Inferior parietal cortex (tissue), 1 donor: Measurements from ENCODE around the gene PSMC1.

Source experiments
- DNase-seq: peaks from one replicate; pipeline ENCODE4 v3.0.0-alpha.2; 2016; ENCODE audit errors: extremely low spot score

PSMC1 gene

DNA sequence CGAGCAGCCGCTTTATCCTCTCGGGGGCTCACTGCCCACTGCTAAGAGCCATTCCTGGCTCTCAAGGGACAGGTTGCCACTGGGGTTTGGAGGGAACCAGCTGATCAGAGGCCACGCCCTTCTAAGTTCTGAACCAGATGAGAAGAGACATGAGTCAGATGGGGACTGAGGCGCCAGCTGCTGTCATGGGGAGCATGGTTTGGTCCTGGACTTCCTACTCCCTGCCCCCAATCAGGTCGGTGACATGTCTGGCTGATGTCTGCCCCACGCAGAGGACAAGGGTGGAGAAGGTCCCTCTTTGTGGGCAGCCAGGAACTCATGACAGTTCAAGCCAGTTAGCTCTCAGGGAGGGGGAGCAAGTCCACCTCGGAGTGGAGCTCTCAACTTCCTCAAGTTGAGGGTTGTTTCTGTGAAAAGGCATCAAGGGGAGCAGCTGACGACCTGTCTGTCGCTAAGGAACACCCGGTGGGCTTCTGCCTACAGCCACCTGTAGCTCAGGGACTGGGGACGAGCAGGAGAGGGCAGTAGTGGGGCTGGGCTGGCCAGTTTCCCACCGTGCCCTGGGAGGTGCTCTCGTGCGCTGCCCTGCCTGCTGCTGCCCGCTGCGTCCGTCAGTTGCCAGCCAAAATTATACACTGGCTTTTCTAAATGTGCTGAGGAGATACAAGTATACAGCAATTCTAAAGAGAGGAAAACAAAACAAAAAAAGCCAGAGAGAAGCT is 20.5 kb downstream of the PSMC1 start:
- no peak for DNase-seq

DNA sequence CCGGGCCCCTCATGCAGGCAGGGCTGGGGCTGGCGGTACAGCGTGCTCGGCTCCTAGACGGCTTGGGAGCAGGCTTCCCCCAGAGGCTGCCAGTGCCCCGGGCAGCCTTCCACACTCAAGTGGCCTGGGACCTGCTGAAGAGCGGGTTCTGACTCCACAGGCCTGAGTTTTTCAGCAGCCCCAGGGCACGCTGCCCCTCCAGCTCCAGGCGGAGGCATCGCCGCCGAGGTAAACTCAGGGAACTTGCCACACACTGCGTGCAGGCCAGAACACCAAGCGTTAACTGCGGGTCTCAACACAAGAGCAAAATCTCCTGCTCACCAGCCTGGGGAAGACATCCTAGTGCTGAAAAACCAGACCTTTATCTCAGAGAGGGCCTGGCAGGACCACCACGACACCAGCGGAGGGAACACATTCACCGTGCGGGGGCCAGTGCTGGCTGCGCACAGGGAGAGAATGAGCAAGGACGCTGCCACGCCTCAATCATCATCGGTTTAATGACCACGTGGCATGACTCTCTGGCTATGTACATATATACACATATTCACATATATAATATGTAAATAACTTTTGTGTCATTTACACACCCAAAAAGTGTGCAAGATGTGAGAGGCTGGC is 21.3 kb downstream of the PSMC1 start:
- DNase-seq = no peak

DNA sequence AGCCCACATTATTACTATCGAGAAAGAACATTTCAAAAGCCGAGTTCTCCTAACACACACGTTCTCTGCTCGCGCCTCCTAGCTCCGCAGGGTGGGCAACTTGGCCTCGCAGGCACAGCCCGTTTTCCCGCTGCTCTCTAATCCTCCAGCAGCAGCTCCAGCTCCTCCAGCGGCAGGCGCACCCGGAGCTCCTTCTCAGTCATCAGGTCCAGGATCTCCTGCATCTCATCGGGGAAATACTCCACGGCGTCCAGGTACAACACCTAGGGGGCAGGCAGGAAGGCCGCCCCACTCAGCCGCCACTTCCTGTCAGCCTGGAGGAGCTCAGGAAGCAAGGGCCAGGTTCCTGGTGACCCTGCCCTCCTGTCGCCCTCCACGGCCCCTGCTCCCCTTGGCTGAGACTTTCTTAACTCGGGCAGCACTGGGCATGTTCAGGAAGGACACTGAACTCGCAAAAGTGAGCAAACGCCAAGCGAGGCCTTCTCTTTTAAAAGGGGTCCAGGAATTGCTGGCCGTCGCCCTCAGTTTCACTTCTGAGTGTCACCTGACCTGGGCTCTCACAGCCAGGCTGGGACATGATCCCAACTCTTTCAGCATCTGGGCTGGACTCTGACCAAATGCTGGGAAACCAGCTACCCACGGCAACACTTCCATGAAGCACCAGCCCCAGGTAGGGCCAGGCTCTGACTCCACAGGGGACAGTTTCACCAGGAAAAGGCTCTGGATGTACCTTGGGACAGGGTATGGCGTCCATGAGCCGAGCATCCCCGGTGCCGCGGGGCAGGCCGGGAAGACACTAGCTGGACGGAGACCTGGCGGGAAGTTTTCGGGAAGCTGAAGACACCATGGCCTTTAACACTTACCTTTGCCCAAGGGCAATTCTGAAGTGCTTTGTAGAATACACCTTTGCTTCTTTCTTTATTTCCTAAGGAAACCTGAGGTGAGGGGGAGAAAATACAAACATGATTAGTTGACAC is 22.1 kb downstream of the PSMC1 start:
- DNase-seq = no peak

DNA sequence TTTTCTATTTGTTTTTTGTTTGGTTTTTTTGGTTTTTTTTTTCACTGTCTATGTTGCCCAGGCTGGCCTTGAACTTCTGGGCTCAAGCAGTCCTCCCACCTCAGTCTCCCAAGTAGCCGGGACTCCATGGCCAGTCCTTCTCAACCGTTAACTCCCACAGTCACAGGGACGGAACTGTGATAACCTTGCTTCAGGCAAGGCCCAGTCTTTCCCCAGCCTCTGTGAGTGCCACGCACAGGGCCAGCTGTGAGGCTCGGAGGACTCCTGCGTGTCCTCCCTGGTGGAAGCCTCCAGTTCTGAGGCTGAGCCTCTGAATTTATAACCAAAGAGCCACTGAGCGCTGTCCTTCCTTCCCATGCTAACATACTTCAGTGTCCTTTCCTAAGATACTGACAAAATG is 23.7 kb downstream of the PSMC1 start:
- DNase-seq = no peak

DNA sequence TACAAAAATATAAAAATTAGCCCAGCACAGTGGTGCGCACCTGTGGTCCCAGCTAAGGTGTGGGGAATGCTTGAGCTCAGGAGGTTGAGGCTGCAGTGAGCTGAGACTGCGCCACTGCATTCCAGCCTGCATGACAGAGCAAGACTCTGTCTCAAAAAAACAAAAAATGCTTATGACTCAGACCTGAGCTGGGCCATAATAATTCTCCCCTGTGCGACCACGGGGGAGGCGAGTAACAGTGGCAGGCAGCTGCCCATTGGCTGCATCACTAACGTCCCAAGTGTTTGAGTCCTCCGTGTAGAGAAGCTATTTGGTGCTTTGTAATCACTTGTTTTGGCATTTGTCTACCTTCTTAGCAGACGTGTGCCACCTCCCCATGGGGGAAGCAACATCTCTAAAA is 24.9 kb downstream of the PSMC1 start:
- DNase-seq = no peak

DNA sequence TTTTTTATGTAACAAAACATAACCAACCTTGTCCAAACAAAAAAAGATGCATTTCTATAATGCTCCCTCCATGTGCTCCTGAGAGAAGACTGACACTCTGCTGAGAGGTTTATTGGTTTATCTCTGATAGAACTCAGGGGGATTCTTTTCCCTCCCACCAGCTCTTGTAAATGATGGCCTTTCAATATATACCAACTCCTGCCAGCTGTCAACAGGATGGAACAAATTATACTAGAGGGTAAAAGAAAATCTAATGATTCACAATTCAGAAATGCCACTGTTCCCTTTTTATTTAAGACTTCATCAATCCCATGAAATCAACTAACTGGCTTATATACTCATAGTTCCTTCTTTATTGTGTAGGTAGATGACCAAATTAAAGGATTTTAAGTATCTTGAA is 25.4 kb downstream of the PSMC1 start:
- DNase-seq = no peak

DNA sequence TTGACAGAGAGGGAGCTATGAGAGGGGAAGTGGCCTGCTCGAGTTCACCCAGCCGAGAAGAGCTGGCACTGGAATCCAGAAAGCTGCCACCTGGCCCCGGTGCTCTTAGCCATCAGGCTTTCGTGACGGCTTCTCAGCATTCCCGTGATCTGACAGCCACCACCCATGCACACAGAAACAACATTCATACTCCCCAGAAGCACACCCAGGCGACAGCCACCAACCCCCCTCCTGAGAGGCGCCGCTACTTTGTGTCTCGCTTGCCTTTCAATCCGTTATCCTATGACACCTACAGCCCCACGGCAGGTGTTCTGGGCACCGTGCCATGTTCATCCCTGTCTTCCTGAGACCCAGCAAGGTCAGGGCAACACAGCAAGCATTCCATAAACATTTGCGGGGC is 31.4 kb downstream of the PSMC1 start:
- no peak for DNase-seq

DNA sequence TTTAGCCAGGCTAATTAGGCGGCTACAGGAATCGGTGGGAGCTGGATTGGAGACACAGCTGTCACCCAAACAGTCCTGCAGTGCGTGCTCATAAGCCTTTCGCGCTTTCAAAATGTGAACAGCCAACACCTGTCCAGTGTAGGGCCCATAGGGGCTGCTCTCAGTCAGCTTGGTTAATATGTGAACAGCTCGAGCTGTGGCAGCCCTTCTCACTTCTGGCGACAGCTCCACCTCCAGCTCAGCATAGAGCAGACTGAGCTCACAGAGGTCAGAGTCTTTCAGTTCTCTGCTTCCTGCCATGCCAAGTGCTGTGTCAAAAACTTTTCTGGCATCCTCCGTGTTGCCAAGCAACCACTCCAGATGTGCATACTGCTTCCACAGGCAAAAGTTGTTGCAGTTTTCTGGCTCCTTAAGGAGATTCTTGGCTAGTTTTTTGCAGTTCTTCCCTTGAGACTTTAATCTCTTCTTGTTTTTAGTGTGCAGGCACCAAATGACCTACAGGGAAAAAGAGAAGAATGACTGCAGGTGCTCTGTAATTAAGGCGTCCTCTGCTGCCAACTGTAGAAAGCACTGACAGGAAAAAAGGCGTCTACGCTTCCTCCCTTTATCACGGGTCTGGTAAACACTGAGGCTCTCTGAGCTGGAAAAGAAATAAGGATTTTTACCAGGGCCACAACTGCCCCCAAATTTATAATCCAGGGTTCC is 32.5 kb downstream of the PSMC1 start:
- DNase-seq = no peak

DNA sequence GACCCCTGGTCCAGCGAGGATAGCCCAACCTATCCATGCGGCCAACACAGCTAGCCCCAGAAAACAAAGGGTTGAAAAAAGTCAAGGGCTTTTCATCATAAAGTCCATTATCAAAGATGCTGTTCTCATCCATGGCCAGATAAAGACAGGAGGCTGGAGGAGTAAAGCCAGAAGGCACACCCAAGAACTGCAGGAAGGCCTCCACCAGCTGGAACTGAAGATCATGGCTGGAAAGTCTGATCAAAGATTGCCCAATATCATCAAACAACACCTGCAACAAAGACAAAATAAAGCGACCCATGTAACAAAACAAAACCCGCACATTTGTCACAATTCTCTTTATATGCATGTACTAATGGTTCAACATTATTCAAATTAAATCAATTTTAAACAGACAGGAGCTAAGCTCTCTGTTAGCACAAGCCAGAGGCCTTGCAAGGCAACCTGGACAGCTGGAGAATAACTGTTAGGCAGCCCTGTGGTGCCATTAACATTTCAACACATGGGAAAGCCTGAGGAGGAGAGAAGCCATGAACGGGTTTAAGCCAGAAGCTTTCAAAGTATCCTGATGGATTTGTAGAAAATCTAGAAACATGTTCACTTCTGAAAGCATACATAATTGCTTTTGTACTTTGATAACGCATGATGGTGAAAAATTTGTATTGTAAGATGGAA is 34.1 kb downstream of the PSMC1 start:
- no peak for DNase-seq

DNA sequence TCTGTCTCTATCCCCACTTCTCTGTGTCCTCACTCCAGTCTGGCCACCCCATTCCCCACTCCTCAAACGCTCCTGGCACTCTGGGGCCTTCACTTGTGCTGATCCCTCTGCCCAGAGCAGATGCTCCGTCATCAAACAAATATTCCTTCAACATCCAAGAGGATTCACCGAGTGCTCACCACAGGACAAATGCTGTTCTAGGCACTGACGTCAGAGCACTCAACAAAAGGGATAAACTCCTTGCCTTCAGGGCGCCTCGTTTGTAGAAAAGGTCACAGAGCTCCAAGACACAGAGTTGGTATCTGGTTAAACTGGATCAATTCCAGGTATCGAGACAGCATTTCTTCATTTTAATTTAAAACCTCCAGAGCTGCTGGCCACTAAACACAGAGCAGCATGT is 35.3 kb downstream of the PSMC1 start:
- no peak for DNase-seq

DNA sequence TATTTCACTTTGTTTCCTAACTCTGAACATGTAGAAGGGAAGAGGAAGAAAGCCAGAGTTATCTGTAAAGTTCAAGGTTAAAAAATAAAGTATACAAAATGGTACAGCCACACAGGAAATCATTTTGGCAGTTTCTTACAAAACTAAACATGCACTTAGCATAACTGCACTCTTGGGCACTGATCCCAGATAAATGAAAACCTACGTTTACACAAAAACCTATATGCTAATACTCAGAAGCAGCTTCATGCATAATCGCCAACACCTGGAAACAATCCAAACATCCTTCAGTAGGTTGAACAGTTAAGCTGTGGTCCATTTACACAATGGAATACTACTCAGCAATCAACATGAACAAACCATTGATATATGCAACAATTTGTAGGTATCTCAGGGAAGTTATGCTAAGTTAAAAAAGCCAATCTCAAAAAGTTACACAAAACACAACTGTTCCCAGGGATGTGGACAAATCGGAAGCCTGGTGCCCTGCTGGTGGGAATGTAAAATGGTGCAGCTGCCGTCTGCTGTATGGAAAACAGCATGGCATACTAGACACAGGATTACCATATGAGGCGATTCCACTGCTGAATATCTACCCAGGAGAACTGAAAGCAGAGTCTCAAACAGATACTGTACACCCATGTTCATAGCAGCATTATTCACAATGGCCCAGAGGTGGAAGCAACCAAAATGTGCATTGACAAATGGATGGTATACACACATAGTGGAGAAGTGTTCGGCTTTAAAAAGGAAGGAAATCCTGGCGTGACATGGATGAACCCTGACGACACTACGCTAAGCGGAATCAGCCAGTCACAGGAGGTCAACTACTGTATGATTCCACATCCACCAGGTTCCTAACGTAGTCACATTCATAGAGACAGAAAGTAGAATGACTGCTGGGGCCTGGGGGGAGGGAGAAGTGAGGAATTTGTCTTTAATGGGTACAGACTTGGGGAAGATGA is 37.7 kb downstream of the PSMC1 start:
- DNase-seq = no peak

DNA sequence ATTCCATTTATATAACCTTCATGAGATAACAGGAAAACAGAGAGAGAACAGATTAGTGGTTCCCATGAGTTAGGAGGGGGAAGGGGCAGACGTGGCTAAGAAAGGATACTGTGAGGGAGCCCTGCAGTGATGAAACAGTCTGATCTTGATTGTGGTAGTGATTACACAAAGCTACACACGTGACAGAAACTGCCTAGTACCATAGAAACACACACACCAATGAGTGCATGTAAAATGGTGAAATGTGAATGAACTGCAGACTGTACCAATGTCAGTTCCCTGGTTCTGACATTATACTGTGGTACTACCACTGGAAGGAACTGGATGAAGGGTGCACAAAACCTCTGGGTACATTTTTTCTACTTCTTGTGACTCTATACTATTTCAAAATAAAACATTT is 38.5 kb downstream of the PSMC1 start:
- no peak for DNase-seq

DNA sequence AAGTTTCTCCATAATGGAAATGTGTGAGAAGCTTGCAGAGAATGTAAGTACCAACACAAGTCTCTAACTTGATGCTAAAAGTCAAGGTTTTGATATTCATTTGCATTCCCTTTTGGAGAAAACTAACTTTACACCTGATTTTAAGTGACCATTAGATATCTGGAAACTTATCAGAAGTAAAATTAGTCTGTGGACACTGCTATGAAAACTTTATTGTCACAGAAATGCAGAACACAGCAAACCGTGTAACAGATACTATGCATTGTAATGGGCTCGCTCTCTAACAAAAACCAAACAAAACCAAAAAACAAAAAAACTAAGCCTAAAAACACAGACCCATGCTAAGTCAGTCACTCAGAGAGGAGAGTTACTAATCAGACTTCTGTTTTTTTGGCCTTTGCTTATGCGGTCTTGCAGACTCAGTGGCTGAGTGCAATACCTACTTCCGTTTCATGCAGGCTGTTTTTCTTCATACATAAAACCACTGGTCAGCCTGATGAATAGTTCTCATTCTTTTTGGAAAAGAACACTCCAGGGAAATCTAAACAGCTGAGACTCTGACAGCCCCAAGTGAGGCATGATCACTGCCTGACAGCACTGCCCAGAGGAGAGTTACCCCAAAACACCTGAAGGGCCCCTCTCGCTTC is 39.6 kb downstream of the PSMC1 start:
- no peak for DNase-seq

DNA sequence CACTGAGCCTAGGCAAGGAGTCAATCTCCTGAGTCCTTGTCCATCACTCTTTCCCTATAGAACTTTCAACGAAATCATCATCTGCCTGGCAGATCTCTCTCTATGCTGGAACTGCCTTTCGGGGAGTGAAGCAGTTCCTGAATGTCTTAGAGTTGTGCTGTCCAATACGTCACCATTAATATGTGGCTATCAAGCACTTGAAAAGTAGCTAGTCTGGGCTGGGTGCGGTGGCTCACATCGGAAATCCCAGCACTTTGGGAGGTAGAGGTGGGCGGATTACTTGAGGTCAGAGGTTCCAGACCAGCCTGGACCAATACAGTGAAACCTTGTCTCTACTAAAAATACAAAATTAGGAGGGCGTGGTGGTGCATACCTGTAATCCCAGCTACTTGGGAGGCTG is 40.3 kb downstream of the PSMC1 start:
- no peak for DNase-seq

DNA sequence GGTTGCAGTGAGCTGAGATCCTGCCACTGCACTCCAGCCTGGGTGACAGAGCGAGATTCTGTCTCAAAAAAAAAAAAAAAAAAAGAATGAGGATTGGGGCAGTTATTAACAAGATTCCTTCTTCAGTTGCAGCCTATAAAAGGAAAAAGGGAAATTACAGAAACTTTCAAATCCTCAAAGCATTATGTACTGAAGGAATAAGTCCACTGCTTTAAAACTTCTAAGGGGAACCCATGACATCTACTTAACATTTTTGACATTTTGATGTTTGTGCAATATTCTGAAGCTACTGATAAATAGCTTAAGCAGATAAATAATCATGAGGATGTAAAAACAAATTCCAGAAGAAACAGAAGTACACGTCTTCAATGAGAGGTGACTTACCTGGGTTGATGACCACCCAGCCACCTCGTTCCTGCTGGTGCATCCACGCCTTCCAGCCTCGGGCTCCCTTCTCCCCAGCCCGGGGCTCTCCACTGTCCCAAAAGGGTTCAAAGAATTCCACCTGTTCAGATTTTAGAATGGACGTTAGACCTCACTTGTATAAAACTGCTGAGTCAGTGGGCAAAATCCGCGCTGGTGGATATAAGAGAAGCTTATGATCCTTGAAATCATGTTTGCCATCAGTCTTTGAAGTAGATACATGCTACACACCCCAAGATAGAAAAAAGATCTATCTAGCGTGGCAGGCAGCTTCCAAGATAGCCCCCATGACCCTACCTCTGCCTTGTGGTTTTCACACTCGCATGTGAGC is 41.7 kb downstream of the PSMC1 start:
- DNase-seq = no peak

DNA sequence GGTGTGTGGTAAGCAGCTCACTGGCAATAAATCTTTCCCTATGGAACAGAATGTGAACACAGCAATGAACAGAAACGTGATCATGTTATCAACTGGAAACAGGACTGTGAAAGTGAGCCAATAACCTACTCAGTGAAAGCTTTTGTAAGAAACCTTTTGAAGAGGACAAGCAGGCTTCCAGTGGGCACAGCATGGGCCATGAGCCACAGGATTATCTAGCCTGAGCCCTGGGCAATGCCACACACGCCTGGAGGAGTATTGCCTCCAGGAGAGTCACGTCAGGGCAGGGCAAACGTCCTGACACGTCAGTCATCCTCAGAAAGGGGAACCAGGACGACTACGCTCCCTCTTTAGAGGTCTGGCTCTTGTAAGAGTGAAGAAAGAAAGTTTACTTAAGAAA is 43.1 kb downstream of the PSMC1 start:
- DNase-seq = no peak

DNA sequence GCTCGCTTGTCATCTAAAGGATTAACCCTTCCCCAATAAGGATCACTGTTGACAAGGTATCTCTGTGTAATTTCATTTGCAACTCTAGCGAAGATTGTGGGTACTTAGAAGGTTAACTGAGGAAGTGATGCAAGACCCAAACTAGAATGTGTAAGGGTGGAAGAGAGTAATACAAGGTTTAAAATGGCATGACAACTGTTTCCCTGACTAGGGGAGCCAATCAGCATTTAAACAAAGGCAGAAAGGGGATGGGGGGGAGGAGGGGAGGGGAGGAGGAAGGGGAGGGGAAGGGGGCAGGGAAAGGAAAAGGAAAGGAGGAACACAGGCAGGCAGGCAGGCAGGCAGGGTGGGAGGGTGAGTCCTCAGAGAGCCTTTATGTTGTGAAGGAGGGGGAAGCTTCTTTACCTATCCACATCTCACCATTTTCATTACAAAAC is 44.3 kb downstream of the PSMC1 start:
- DNase-seq = no peak

DNA sequence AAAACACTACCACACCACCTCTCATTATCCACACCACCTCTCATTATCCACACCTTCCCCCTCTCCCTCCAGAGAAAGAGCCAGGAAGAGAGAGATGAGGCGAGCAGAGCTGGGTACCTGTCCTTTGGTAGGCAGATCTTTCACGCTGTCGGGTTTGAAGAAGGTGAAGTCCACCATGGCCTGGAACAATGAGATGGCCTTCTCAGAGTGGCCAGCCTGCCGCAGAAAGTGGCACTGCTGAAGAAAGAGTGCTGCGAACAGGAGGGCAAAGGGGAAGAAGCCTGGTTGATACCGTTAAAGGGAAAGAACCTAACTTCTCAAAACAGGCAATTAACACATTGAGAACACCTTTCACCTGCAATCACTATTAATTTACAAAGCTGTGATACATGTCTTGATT is 44.8 kb downstream of the PSMC1 start:
- no peak for DNase-seq

DNA sequence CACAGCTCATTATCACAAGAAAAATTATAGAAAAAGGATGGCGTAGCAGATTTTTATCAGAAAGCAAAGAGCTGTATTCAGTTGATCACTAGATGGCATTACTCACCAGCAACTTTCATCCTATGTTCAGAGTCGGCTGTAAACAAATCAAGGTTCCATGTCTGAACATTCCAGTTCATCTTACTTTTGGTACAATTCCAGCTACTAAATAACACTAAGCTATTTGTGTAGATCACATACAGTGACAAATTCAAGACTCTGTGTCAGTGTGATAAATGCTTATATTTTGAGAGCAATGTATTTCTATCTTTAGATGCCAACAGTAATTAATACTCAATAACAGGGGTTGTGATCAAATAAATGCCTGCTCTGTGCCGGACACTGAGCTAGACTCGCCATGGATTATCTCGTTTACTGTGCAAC is 45.3 kb downstream of the PSMC1 start:
- peak; percentile 84 for DNase-seq
